DOHH2 (cell line): Measurements from ENCODE around the gene ST8SIA2.

Experiments used
- EZH2phosphoT487 ChIP-seq: fragments of 200-600 bp; sonication (generic); IDR thresholded peaks from 2 replicates; pipeline ENCODE4 v1.6.1; 2017; ENCODE audit warnings: borderline replicate concordance, mild to moderate bottlenecking, antibody characterized with exemption, low read length, moderate library complexity, mixed read lengths
- TF ChIP-seq, protein P1 (sequence below): fragments of 200-600 bp; sonication (generic); IDR thresholded peaks from one replicate; pipeline ENCODE4 v1.5.1; 2014; ENCODE audit warnings: antibody characterized with exemption, mild to moderate bottlenecking, low read depth, low read length; ENCODE audit not compliant: poor library complexity, severe bottlenecking

DNA sequence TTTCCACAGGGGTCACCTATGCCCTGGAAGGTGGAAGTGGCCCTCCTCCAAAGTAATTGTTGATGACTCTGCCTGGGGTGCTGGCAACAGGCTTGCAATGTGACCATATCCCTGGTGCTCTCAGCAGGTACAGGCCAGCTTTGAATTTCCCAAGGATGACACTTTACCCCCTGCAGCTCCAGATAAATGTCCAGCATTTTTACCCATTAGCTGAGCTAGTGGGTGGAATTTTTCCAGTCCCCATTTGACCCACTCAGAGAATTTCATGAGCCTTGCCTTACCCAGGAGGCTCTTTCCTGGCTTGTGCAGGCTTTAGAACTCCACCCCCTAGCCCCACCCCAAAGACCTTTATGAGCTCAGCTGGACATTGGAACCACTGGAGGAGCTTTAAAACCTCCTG lies 77.6 kb downstream of the ST8SIA2 start:
- TF ChIP-seq, protein P1, sequence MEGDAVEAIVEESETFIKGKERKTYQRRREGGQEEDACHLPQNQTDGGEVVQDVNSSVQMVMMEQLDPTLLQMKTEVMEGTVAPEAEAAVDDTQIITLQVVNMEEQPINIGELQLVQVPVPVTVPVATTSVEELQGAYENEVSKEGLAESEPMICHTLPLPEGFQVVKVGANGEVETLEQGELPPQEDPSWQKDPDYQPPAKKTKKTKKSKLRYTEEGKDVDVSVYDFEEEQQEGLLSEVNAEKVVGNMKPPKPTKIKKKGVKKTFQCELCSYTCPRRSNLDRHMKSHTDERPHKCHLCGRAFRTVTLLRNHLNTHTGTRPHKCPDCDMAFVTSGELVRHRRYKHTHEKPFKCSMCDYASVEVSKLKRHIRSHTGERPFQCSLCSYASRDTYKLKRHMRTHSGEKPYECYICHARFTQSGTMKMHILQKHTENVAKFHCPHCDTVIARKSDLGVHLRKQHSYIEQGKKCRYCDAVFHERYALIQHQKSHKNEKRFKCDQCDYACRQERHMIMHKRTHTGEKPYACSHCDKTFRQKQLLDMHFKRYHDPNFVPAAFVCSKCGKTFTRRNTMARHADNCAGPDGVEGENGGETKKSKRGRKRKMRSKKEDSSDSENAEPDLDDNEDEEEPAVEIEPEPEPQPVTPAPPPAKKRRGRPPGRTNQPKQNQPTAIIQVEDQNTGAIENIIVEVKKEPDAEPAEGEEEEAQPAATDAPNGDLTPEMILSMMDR = no peak
- no peak for TF ChIP-seq EZH2phosphoT487
